PFSK-1 (cell line): Measurements from ENCODE around the gene CRHR2.

ENCODE experiments used
- POLR2AphosphoS5 ChIP-seq: IDR thresholded peaks from 2 replicates; pipeline ENCODE4 v1.6.1; 2012; ENCODE audit warnings: low read depth, mild to moderate bottlenecking, control low read depth, low read length, moderate library complexity
- REST ChIP-seq, 2 experiments: IDR thresholded peaks; 2 replicates each; pipeline versions ENCODE4 v1.6.1 to v1.8.0; 2011 to 2012; ENCODE audit warnings: low read depth in 2 of 2, low read length in 2 of 2, control low read depth in 1 of 2, inconsistent platforms in 1 of 2, mild to moderate bottlenecking in 1 of 2, moderate library complexity in 1 of 2; ENCODE audit not compliant: insufficient read depth in 1 of 2
- SIN3A ChIP-seq: IDR thresholded peaks from 2 replicates; pipeline ENCODE4 v1.6.1; 2012; ENCODE audit warnings: mild to moderate bottlenecking, low read length, moderate library complexity, borderline replicate concordance; ENCODE audit not compliant: insufficient read depth

DNA sequence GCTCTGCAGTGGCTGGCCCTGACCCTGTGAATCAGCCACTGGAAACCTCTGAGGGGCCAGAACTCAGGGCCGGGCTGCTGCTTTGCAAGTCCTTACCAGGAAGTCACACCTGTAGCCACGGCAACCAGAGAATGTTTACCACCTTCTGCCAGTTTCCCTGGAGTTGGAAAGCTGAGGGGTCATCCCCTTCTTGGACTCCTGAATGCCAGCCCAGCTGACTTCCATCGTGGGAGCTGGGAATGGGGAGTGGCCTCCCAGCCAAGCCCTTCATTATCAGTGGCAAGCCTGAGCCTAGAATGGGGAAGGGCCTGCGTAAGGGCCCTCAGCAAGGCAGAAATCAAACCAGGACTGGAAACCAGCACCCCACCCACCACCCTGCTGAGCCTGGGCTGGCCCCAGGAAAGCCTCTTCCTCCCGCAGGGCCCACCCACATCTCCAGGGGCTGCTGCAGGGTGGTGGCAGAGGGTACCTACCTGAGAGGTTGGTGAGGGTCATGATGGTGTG is 6.5 kb upstream of the CRHR2 start:
- TF ChIP-seq POLR2AphosphoS5 = no peak
- no peak for TF ChIP-seq REST (IDR thresholded peaks at IDR 0.05; ENCODE audit: insufficient read depth in 1 of 2, low read depth in 2 of 2, low read length in 2 of 2)
- no peak for TF ChIP-seq SIN3A
